Vagina (tissue), 2 donors: Measurements from ENCODE around the gene FAM118B. TPM values are rescaled to one million over a fixed set of nuclear protein-coding genes. Genes with fewer than 3 reads are reported as not detected.
A peak's percentile ranks its signal among the peaks of the same experiment; 100 is the strongest.

Experiments used
- DNase-seq, 2 donors: peaks; one replicate each; pipeline ENCODE4 v3.0.0-alpha.2; 2017; ENCODE audit errors: extremely low spot score in 2 of 2
- H3K27ac ChIP-seq: fragments of 200-600 bp; sonication (generic); one replicate; pipeline ENCODE4 v1.5.1; 2019
- H3K27me3 ChIP-seq: fragments of 200-600 bp; sonication (generic); one replicate; pipeline ENCODE4 v1.5.1; 2019
- H3K36me3 ChIP-seq, 2 donors: fragments of 200-600 bp; sonication (generic); one replicate each; pipeline ENCODE4 v1.5.1; 2017 to 2019
- H3K4me1 ChIP-seq: fragments of 200-600 bp; sonication (generic); one replicate; pipeline ENCODE4 v1.5.1; 2019
- H3K4me3 ChIP-seq, 2 donors: fragments of 200-600 bp; sonication (generic); 1 replicate in 1 of 2; 2 replicates in 1 of 2; pipeline ENCODE4 v1.5.1; 2016 to 2019
- H3K9me3 ChIP-seq: fragments of 200-600 bp; sonication (generic); one replicate; pipeline ENCODE4 v1.5.1; 2019
- POLR2A ChIP-seq, 2 donors: fragments of 450-650 bp; IDR thresholded peaks; one replicate each; pipeline ENCODE4 v1.6.1; 2017; ENCODE audit warnings: antibody characterized with exemption in 2 of 2, mild to moderate bottlenecking in 2 of 2, moderate library complexity in 2 of 2
- POLR2AphosphoS5 ChIP-seq, 2 donors: sonication (generic); formaldehyde crosslinking; IDR thresholded peaks; one replicate each; pipeline ENCODE4 v1.9.0; 2017; ENCODE audit warnings: antibody characterized with exemption in 2 of 2, mild to moderate bottlenecking in 2 of 2, low read depth in 1 of 2; ENCODE audit not compliant: insufficient read depth in 1 of 2
- intact Hi-C: fragments of 100-400 bp; cut with DNase I; formaldehyde crosslinking; loops from one replicate; pipeline ENCODE4 v1.15.1; 2023
- total RNA-seq: library from RNA; depleted of rRNA; stranded (reverse); fragments of >200 nt; gene quantifications from one replicate; pipeline ENCODE4 v1.2.3, GENCODE V29; 2016
- TF ChIP-seq, protein P1 (sequence below), 3 experiments: fragments of 450-650 bp in 2 of 3; fragments of 200-600 bp in 1 of 3; sonication (generic) in 1 of 3; IDR thresholded peaks; one replicate each; pipeline ENCODE4 v1.5.1; 2017 to 2019; ENCODE audit warnings: antibody characterized with exemption in 3 of 3, mild to moderate bottlenecking in 2 of 3, moderate library complexity in 2 of 3

Gene FAM118B
- total RNA-seq, 1 donor from 2014 or later: 14.7 TPM

DNA sequence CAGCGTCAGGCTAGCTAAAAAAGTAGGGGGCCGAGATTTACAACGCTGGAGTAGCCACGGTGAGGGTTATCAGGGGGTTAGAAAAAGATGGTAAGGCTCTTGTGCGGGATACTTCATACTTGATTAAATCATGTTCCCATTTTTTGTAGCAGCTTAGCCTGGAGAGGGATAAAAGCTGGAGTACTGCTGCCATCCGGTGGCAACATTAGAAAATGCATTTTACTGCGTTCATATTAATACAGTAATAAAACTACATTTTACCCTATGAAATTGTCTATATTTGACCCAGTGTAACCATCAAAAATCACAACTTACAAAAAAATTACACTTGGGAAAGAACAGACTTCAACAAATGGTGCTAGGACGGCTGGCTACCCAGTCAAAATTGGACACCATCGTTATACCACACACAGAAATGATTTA is 17.4 kb upstream of the FAM118B start:
- DNase-seq: no peak
- intact Hi-C loops: no loop called here
- Histone ChIP-seq H3K36me3 (peaks cover 0 to 24% of the 10 kb centered on the region in 2 donors), H3K27me3 (no peaks in the 10 kb centered on the region), H3K4me3 (no peak overlapping the region), H3K27ac (no peak overlapping the region), H3K4me1 (no peaks in the 10 kb centered on the region), H3K9me3 (no peaks in the 10 kb centered on the region)
- TF ChIP-seq POLR2AphosphoS5 (IDR thresholded peaks at IDR 0.05; ENCODE audit: insufficient read depth in 1 of 2, low read depth in 1 of 2): peak in 1 of 2 donors; percentile 20
- no peak for TF ChIP-seq POLR2A (IDR thresholded peaks at IDR 0.05)
- TF ChIP-seq, protein P1, sequence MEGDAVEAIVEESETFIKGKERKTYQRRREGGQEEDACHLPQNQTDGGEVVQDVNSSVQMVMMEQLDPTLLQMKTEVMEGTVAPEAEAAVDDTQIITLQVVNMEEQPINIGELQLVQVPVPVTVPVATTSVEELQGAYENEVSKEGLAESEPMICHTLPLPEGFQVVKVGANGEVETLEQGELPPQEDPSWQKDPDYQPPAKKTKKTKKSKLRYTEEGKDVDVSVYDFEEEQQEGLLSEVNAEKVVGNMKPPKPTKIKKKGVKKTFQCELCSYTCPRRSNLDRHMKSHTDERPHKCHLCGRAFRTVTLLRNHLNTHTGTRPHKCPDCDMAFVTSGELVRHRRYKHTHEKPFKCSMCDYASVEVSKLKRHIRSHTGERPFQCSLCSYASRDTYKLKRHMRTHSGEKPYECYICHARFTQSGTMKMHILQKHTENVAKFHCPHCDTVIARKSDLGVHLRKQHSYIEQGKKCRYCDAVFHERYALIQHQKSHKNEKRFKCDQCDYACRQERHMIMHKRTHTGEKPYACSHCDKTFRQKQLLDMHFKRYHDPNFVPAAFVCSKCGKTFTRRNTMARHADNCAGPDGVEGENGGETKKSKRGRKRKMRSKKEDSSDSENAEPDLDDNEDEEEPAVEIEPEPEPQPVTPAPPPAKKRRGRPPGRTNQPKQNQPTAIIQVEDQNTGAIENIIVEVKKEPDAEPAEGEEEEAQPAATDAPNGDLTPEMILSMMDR (IDR thresholded peaks at IDR 0.05): peak; percentile 49 to 86 (median 86)

DNA sequence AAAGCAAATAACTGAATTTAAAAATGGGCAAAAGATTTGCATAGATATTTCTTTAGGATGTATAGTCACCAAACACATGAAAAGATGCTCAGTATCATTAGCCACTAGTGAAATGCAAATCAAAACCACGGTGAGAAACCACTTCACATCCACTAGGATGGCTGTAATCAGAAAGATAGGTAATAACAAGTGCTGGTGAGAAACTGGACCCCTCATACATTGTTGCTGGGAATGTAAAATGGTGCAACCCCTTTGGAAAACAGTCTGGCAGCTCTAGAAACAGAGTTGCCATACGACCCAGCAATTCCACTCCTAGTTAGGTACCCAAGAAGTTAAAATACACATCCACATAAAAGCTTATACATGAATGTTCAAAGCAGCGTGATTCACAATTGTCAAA is 16.5 kb upstream of the FAM118B start:
- DNase-seq: no peak
- Histone ChIP-seq H3K4me1 (no peaks in the 10 kb centered on the region), H3K4me3 (no peak overlapping the region), H3K27ac (no peak overlapping the region), H3K9me3 (no peaks in the 10 kb centered on the region), H3K27me3 (no peaks in the 10 kb centered on the region), H3K36me3 (peaks cover 0 to 27% of the 10 kb centered on the region in 2 donors)
- intact Hi-C loops: loop anchor here (5.0 kb wide), 1 partner anchor 273 kb away; no protein-coding TSS in a partner anchor
- no peak for TF ChIP-seq POLR2A (IDR thresholded peaks at IDR 0.05)
- TF ChIP-seq POLR2AphosphoS5 (IDR thresholded peaks at IDR 0.05; ENCODE audit: insufficient read depth in 1 of 2, low read depth in 1 of 2): no peak
- TF ChIP-seq, protein P1 (IDR thresholded peaks at IDR 0.05): no peak

DNA sequence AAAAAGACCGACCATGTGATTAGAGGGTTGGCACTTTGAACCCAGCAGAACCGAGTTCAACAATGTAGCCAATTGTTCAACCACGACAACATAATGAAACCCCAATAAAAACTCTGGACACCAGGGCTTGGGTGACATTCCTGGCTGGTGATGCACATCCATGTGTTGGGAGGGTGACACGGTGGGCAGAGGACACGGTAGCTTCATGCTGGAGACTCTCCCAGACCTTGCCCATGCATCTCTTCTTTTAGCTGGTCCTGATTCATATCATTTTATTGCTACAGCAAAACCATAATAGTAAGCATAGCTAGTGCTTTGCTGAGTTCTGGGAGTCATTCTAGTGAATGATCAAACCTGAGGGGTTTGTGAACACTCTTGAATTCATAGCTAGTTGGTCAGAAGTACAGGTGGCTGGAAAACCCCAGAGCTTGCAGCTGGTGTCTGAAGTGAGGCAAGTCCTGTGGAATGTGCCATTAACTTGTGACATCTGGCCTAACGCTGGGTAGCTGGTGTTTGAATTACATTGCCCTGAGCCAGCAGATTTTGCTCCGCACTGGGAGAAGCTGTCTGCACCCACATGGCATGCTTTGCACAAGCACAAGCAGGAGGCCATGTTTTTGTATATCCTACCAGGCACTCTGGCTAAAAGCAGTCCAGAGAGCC is 14.2 kb upstream of the FAM118B start:
- TF ChIP-seq, protein P1 (IDR thresholded peaks at IDR 0.05): no peak
- no peak for TF ChIP-seq POLR2A (IDR thresholded peaks at IDR 0.05)
- TF ChIP-seq POLR2AphosphoS5 (IDR thresholded peaks at IDR 0.05; ENCODE audit: insufficient read depth in 1 of 2, low read depth in 1 of 2): no peak
- no peak for DNase-seq
- Histone ChIP-seq H3K36me3 (peaks cover 0 to 47% of the 10 kb centered on the region in 2 donors), H3K27ac (no peak overlapping the region), H3K9me3 (no peaks in the 10 kb centered on the region), H3K4me3 (no peak overlapping the region), H3K27me3 (no peaks in the 10 kb centered on the region), H3K4me1 (no peaks in the 10 kb centered on the region)
- intact Hi-C loops: loop anchor here (5.0 kb wide), 1 partner anchor 275 kb away; no protein-coding TSS in a partner anchor

DNA sequence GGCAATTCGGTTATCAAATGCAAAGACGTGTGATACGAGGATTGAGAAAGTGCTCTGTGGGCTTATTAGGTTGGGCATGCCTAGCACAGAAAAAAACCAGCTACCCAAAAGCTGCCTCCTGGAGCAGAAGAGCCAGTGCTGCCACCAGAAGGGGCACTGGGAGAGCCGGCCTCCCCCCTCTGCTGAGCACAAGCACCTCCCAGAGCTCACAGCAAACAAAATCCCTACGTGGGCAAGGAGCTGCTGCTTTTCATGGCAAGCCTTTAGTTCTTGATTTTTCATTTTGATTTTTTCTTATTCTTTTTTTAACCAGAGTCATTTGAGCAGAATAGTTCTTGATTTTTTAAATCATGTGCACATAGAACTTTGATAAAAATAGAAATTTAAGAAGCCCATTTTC is 12.9 kb upstream of the FAM118B start:
- Histone ChIP-seq H3K4me1 (no peaks in the 10 kb centered on the region), H3K9me3 (no peaks in the 10 kb centered on the region), H3K4me3 (no peak overlapping the region), H3K27me3 (no peaks in the 10 kb centered on the region), H3K36me3 (peaks cover 0 to 55% of the 10 kb centered on the region in 2 donors), H3K27ac (no peak overlapping the region)
- DNase-seq: no peak
- TF ChIP-seq POLR2A (IDR thresholded peaks at IDR 0.05) (no peak), POLR2AphosphoS5 (IDR thresholded peaks at IDR 0.05; ENCODE audit: insufficient read depth in 1 of 2, low read depth in 1 of 2) (no peak)
- TF ChIP-seq, protein P1 (IDR thresholded peaks at IDR 0.05): no peak
- intact Hi-C loops: loop anchor here (5.0 kb wide), 1 partner anchor 276 kb away; no protein-coding TSS in a partner anchor
